ENCODE data around the gene STX10. TPM values are rescaled to one million over a fixed set of nuclear protein-coding genes. Genes with fewer than 3 reads are reported as not detected.

The STX10 gene
- polyA plus RNA-seq, 4 donors: 53.2 to 71.4 (median 54.6) TPM

Other genes with a start within 250 kb of the STX10 start
- 1 to 10 TPM; 2.0 to 3.2 (median 2.9) TPM for gene SYCE2, start 231.1 kb downstream of the STX10 start, polyA plus RNA-seq (ENCODE audit: insufficient read length in 4 of 4)
- 10 to 100 TPM; 48.8 to 62.7 (median 49.4) TPM for gene FARSA, start 216.7 kb downstream of the STX10 start, polyA plus RNA-seq (ENCODE audit: insufficient read length in 4 of 4)
- gene CALR, start 211.8 kb downstream of the STX10 start, polyA plus RNA-seq (ENCODE audit: insufficient read length in 4 of 4): 100 to 1,000 TPM; 804 to 950 (median 938) TPM
- gene RAD23A, start 204.5 kb downstream of the STX10 start, polyA plus RNA-seq (ENCODE audit: insufficient read length in 4 of 4): 10 to 100 TPM; 73.2 to 97.1 (median 81.5) TPM
- gene GADD45GIP1, start 193.2 kb downstream of the STX10 start, polyA plus RNA-seq (ENCODE audit: insufficient read length in 4 of 4): 10 to 100 TPM; 27.8 to 45.8 (median 30.0) TPM
- gene DAND5, start 180.8 kb downstream of the STX10 start, polyA plus RNA-seq (ENCODE audit: insufficient read length in 4 of 4): under 1 TPM in 2 of 4 donors, not detected in 2; 0.10 to 0.14 TPM
- 10 to 100 TPM; 18.4 to 24.8 (median 19.4) TPM for gene NFIX, start 154.9 kb downstream of the STX10 start, polyA plus RNA-seq (ENCODE audit: insufficient read length in 4 of 4)
- gene LYL1, start 47.5 kb downstream of the STX10 start, polyA plus RNA-seq (ENCODE audit: insufficient read length in 4 of 4): 1 to 10 TPM; 4.6 to 7.4 (median 4.7) TPM
- gene TRMT1, start 33.6 kb downstream of the STX10 start, polyA plus RNA-seq (ENCODE audit: insufficient read length in 4 of 4): 10 to 100 TPM; 29.0 to 38.4 (median 35.2) TPM
- gene NACC1, start 32.1 kb downstream of the STX10 start, polyA plus RNA-seq (ENCODE audit: insufficient read length in 4 of 4): 10 to 100 TPM; 23.5 to 34.5 (median 23.8) TPM
- gene IER2, start within 50 bp of the STX10 start, polyA plus RNA-seq (ENCODE audit: insufficient read length in 4 of 4): 100 to 1,000 TPM in 1 of 4 donors, 10 to 100 TPM in 3; 65.7 to 146 (median 88.8) TPM

All from right renal pelvis (tissue), 4 donors.